Astrocyte (in vitro differentiated cells and primary cell): Measurements from ENCODE around the gene COMT. TPM values are rescaled to one million over a fixed set of nuclear protein-coding genes. Genes with fewer than 3 reads are reported as not detected.

ENCODE experiments used
- DNase-seq: peaks from one replicate; pipeline ENCODE4 v3.0.0-alpha.2; 2010; ENCODE audit warnings: low read depth
- FAIRE-seq: peaks from 2 replicates; lab custom pipeline; 2011; peaks lifted over from hg19 to GRCh38; lab: Jason Lieb, UNC
- H2AFZ ChIP-seq: 2 replicates; pipeline ENCODE4 v1.6.0; 2012; ENCODE audit warnings: low read depth, low read length, inconsistent platforms
- H3K27ac ChIP-seq: 2 replicates; pipeline ENCODE4 v1.5.1; 2011; ENCODE audit warnings: low read depth, low read length, inconsistent platforms
- H3K27me3 ChIP-seq: 2 replicates; pipeline ENCODE4 v1.6.0; 2011; ENCODE audit warnings: low read length, inconsistent platforms; ENCODE audit not compliant: insufficient read depth
- H3K36me3 ChIP-seq: 2 replicates; pipeline ENCODE4 v1.5.1; 2011; ENCODE audit warnings: low read length, inconsistent platforms; ENCODE audit not compliant: insufficient read depth
- H3K4me1 ChIP-seq: 2 replicates; pipeline ENCODE4 v1.5.1; 2011; ENCODE audit warnings: low read length, inconsistent platforms; ENCODE audit not compliant: insufficient read depth
- H3K4me2 ChIP-seq: 2 replicates; pipeline ENCODE4 v1.6.0; 2012; ENCODE audit warnings: low read length, inconsistent platforms
- H3K4me3 ChIP-seq: 2 replicates; pipeline ENCODE4 v1.5.1; 2011; ENCODE audit warnings: low read depth, mild to moderate bottlenecking, low read length, inconsistent platforms; ENCODE audit not compliant: insufficient read depth
- H3K79me2 ChIP-seq: 2 replicates; pipeline ENCODE4 v1.6.0; 2012; ENCODE audit warnings: mild to moderate bottlenecking, low read length, inconsistent platforms; ENCODE audit not compliant: insufficient read depth
- H3K9ac ChIP-seq: 2 replicates; pipeline ENCODE4 v1.6.0; 2012; ENCODE audit warnings: mild to moderate bottlenecking, low read length, inconsistent platforms
- H3K9me3 ChIP-seq: 2 replicates; pipeline ENCODE4 v1.5.1; 2012; ENCODE audit warnings: low read depth, mild to moderate bottlenecking, low read length, inconsistent platforms; ENCODE audit not compliant: insufficient read depth
- H4K20me1 ChIP-seq: 2 replicates; pipeline ENCODE4 v1.6.0; 2012; ENCODE audit warnings: low read length, inconsistent platforms; ENCODE audit not compliant: insufficient read depth
- H3K27ac Mint-ChIP-seq: one replicate; pipeline ENCODE4 v1.8.0; 2021; ENCODE audit warnings: mild to moderate bottlenecking, mixed read lengths; ENCODE audit not compliant: unreplicated experiment
- H3K27me3 Mint-ChIP-seq: one replicate; pipeline ENCODE4 v1.8.0; 2021; ENCODE audit warnings: low read depth, mixed read lengths; ENCODE audit not compliant: unreplicated experiment
- H3K36me3 Mint-ChIP-seq: one replicate; pipeline ENCODE4 v1.8.0; 2021; ENCODE audit warnings: low read depth, mixed read lengths; ENCODE audit not compliant: unreplicated experiment
- H3K4me1 Mint-ChIP-seq: one replicate; pipeline ENCODE4 v1.8.0; 2021; ENCODE audit warnings: low read depth, mixed read lengths; ENCODE audit not compliant: unreplicated experiment
- H3K4me3 Mint-ChIP-seq: one replicate; pipeline ENCODE4 v1.8.0; 2021; ENCODE audit warnings: mild to moderate bottlenecking, moderate library complexity, mixed read lengths; ENCODE audit not compliant: unreplicated experiment
- H3K9me3 Mint-ChIP-seq: one replicate; pipeline ENCODE4 v1.8.0; 2021; ENCODE audit warnings: mild to moderate bottlenecking, mixed read lengths; ENCODE audit not compliant: unreplicated experiment
- EZH2 ChIP-seq: IDR thresholded peaks from 2 replicates; pipeline ENCODE4 v1.6.1; 2012; ENCODE audit warnings: mild to moderate bottlenecking, low read length, inconsistent platforms; ENCODE audit not compliant: insufficient read depth
- total RNA-seq: library from RNA; stranded (reverse); gene quantifications from 2 replicates; pipeline ENCODE4 v1.2.1, GENCODE V29; 2021
- TF ChIP-seq, protein P1 (sequence below): IDR thresholded peaks from 2 replicates; pipeline ENCODE4 v1.5.1; 2011; ENCODE audit warnings: low read depth, mild to moderate bottlenecking, inconsistent platforms, low read length, moderate library complexity; ENCODE audit not compliant: insufficient read depth

Gene COMT
- total RNA-seq, 1 donor from 2014 or later: 116 TPM

DNA sequence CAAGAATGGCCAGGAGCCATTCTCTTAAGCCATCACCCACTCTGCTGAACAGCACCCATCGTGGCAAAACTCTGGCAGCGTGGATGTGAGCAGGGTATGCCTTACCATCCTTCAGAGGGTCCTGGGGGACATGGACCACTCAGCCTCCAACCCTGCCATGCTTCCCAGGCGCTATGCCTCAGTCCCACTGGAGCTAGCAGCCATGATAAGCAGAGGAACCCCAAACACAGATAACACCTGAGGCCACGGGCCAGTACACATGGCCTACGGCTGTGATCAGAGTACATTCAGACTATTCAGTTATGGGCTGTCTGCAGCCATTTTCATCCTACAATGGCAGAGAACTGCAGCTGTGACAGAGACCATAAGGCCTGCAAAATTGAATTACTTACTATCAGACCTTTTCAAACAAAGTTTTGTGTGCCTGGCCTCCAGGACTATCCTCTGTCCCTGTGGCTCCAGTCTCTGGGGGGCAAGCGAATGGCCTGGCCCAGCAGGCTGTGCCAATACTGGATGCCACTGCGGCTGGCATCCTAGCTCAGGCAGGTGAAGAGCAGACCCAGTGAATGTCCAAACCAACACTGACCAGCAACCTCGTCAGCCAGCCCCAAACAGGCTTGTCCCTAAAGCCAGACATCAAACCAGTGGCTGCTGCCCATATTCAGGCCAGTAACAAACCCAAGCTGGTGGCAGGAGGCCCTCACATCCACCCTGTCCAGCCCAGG is 68.2 kb downstream of the COMT start:
- no peak overlapping the region for H3K27ac Mint-ChIP-seq
- Histone ChIP-seq H3K9ac (no peak overlapping the region), H3K27ac (no peak overlapping the region), H3K4me1 (no peaks in the 10 kb centered on the region), H3K79me2 (no peaks in the 10 kb centered on the region), H3K36me3 (no peaks in the 10 kb centered on the region), H3K4me2 (no peak overlapping the region), H4K20me1 (no peaks in the 10 kb centered on the region), H3K27me3 (no peaks in the 10 kb centered on the region), H3K9me3 (no peaks in the 10 kb centered on the region), H2AFZ (no peak overlapping the region), H3K4me3 (no peak overlapping the region)
- H3K4me1 Mint-ChIP-seq: no peaks in the 10 kb centered on the region
- H3K36me3 Mint-ChIP-seq: peaks cover 2% of the 10 kb centered on the region
- no peaks in the 10 kb centered on the region for H3K9me3 Mint-ChIP-seq
- FAIRE-seq (no peak), DNase-seq (no peak)
- no peak for TF ChIP-seq EZH2
- TF ChIP-seq, protein P1, sequence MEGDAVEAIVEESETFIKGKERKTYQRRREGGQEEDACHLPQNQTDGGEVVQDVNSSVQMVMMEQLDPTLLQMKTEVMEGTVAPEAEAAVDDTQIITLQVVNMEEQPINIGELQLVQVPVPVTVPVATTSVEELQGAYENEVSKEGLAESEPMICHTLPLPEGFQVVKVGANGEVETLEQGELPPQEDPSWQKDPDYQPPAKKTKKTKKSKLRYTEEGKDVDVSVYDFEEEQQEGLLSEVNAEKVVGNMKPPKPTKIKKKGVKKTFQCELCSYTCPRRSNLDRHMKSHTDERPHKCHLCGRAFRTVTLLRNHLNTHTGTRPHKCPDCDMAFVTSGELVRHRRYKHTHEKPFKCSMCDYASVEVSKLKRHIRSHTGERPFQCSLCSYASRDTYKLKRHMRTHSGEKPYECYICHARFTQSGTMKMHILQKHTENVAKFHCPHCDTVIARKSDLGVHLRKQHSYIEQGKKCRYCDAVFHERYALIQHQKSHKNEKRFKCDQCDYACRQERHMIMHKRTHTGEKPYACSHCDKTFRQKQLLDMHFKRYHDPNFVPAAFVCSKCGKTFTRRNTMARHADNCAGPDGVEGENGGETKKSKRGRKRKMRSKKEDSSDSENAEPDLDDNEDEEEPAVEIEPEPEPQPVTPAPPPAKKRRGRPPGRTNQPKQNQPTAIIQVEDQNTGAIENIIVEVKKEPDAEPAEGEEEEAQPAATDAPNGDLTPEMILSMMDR: no peak
- no peak overlapping the region for H3K4me3 Mint-ChIP-seq
- peaks cover 7% of the 10 kb centered on the region for H3K27me3 Mint-ChIP-seq

DNA sequence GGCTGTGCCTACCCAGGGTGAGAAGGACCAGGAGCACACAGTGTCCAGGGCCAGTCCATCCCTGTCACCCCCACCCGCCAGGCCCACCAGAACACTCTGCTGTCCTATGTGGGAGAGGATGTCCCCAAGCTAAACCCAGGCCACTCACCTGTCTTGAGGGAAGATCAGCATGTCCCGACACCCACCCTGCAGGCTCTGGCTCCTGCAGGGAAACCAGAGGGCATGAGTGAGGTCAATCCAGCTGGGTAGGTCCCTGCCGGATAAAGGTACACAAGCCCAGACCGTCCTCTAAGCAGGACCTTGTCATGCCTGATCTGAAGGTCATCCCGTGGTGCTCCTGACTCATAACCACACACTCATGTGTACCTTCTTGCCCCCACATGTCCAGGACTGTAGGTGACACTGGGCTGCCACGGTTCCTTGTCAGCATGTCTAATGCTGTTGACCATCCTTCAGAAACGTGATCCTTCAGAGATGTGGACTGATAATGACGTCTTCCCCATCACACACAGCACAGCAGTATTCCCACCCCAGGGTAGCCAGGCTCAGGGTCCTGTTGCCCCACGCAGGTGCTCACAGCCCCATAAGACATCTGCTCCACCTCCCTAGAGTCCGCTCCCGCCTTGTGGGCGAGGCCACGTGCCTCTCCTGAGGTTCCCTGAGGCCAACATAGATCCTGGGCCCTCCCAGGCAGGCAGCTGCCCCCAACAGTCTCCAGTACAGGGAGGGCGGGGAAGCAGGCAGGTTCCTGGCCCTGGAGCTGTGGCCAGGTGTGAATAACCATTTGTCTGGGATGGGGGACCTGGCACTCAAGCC is 68.9 kb downstream of the COMT start:
- no peak overlapping the region for H3K4me2 ChIP-seq
- Mint-ChIP-seq H3K9me3 (no peaks in the 10 kb centered on the region), H3K27me3 (peaks cover 11% of the 10 kb centered on the region), H3K36me3 (no peaks in the 10 kb centered on the region), H3K4me1 (no peaks in the 10 kb centered on the region), H3K4me3 (no peak overlapping the region), H3K27ac (no peak overlapping the region)
- no peak overlapping the region for H3K27ac ChIP-seq
- FAIRE-seq: no peak
- no peaks in the 10 kb centered on the region for H3K4me1 ChIP-seq
- no peak overlapping the region for H2AFZ ChIP-seq
- H3K9me3 ChIP-seq: no peaks in the 10 kb centered on the region
- H3K9ac ChIP-seq: no peak overlapping the region
- no peak for DNase-seq
- peaks cover 4% of the 10 kb centered on the region for H3K27me3 ChIP-seq
- peaks cover 3% of the 10 kb centered on the region for H4K20me1 ChIP-seq
- no peak for TF ChIP-seq EZH2
- TF ChIP-seq, protein P1: no peak
- H3K4me3 ChIP-seq: no peak overlapping the region
- no peaks in the 10 kb centered on the region for H3K79me2 ChIP-seq
- H3K36me3 ChIP-seq: no peaks in the 10 kb centered on the region
